Colon (tissue), 2 donors: ENCODE measurements around the gene CAMK4.
"Not testable (repeated sequence)": the region's sequence is repeated elsewhere in the genome, so short reads cannot be mapped to it uniquely, and the experiment has no call there.

Experiments used
- FAIRE-seq: peaks from 2 replicates; lab custom pipeline; 2012; peaks lifted over from hg19 to GRCh38; lab: Jason Lieb, UNC
- donor health status: control.
- donor health status: control.

CAMK4 gene

GRCh38 chr5:111256128-111256527 lies 31.9 kb downstream of the CAMK4 start:
- FAIRE-seq = no peak

GRCh38 chr5:111257610-111258009 lies 33.4 kb downstream of the CAMK4 start:
- not testable (repeated sequence) for FAIRE-seq

- FAIRE-seq = no peak
These were observed 35.5 kb downstream of the CAMK4 start for GRCh38 chr5:111259636-111260035.

- FAIRE-seq = no peak
These were observed 37.4 kb downstream of the CAMK4 start for GRCh38 chr5:111261610-111262009.

GRCh38 chr5:111262153-111262552 lies 38.0 kb downstream of the CAMK4 start:
- no peak for FAIRE-seq

GRCh38 chr5:111262815-111263214 lies 38.6 kb downstream of the CAMK4 start:
- FAIRE-seq = no peak

GRCh38 chr5:111266491-111266890 lies 42.3 kb downstream of the CAMK4 start:
- no peak for FAIRE-seq

- FAIRE-seq = no peak
These were observed 44.1 kb downstream of the CAMK4 start for GRCh38 chr5:111268300-111268699.

GRCh38 chr5:111271885-111272284 lies 47.7 kb downstream of the CAMK4 start:
- FAIRE-seq = no peak

GRCh38 chr5:111277061-111277460 lies 52.9 kb downstream of the CAMK4 start:
- no peak for FAIRE-seq

- no peak for FAIRE-seq
These were observed 54.8 kb downstream of the CAMK4 start for GRCh38 chr5:111278858-111279504.

GRCh38 chr5:111280282-111280951 lies 56.2 kb downstream of the CAMK4 start:
- FAIRE-seq = no peak

- FAIRE-seq = no peak
These were observed 58.6 kb downstream of the CAMK4 start for GRCh38 chr5:111282798-111283197.

GRCh38 chr5:111284825-111285224 lies 60.6 kb downstream of the CAMK4 start:
- no peak for FAIRE-seq

- no peak for FAIRE-seq
These were observed 70.4 kb downstream of the CAMK4 start for GRCh38 chr5:111294551-111294950.

GRCh38 chr5:111295649-111296048 lies 71.5 kb downstream of the CAMK4 start:
- no peak for FAIRE-seq

- no peak for FAIRE-seq
These were observed 72.4 kb downstream of the CAMK4 start for GRCh38 chr5:111296570-111296969.

- FAIRE-seq = no peak
These were observed 74.9 kb downstream of the CAMK4 start for GRCh38 chr5:111299067-111299481.

- FAIRE-seq = no peak
These were observed 75.7 kb downstream of the CAMK4 start for GRCh38 chr5:111299831-111300432.

- FAIRE-seq = no peak
These were observed 77.1 kb downstream of the CAMK4 start for GRCh38 chr5:111301264-111301663.

GRCh38 chr5:111302043-111302442 lies 77.9 kb downstream of the CAMK4 start:
- not testable (repeated sequence) for FAIRE-seq

GRCh38 chr5:111308951-111309350 lies 84.8 kb downstream of the CAMK4 start:
- FAIRE-seq = no peak

- no peak for FAIRE-seq
These were observed 85.2 kb downstream of the CAMK4 start for GRCh38 chr5:111309384-111309783.
